Measurements from ENCODE around the gene CYSLTR1.
"Not testable (repeated sequence)": the region's sequence is repeated elsewhere in the genome, so short reads cannot be mapped to it uniquely, and the experiment has no call there.

CYSLTR1 gene, protein sequence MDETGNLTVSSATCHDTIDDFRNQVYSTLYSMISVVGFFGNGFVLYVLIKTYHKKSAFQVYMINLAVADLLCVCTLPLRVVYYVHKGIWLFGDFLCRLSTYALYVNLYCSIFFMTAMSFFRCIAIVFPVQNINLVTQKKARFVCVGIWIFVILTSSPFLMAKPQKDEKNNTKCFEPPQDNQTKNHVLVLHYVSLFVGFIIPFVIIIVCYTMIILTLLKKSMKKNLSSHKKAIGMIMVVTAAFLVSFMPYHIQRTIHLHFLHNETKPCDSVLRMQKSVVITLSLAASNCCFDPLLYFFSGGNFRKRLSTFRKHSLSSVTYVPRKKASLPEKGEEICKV

GRCh38 chrX:78327370-78328086, at the start of gene CYSLTR1:
Gene CYSLTR1 (minus strand): TSS chrX:78327611. CDS start chrX:78273746, 53,865 bp downstream.
- no peak for DNase-seq (ENCODE audit: low read depth, low spot score)

DNA sequence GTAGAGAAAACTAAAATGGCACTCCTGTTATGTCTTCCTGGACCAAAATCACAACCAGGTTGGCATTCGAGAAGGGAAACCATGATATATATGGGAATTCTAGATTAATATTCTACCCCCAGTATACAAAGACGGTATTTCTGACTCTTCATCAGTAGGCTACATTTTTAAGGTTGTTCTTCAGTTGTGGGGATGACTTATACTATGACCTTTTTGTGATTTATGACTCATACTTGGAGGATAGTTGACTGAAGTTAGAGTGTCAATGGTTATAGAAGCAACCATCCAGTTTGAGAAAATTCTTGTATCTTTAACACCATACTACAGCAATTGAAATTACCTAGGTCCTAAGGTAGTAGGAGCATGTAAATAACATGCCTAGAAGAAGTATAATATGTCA, 49.8 kb upstream of the CYSLTR1 start:
- DNase-seq (ENCODE audit: low read depth, low spot score), result no peak

- DNase-seq (ENCODE audit: low read depth, low spot score), result no peak
Observed at GRCh38 chrX:78375894-78376293, 48.5 kb upstream of the CYSLTR1 start.

DNA sequence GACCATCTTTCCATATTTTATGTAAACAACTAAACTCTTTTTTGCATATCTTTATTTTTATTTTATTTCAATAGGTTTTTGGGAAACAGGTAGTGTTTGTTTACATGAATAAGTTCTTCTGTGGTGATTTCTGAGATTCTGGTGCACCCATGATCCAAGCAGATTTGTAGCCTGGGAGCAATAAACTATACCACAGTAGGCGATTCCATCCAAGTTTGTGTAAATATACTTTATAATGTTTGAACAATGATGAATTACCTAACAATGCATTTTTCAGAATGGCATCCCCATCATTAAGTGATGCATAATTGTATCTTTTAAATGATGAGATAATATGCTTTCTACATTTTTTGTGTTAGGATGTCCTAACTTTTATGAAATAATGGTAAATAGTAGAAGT, 39.2 kb upstream of the CYSLTR1 start:
- no peak for DNase-seq (ENCODE audit: low read depth, low spot score)

- DNase-seq (ENCODE audit: low read depth, low spot score), result peak; percentile 73
Observed at GRCh38 chrX:78357342-78358055, 30.1 kb upstream of the CYSLTR1 start.

DNA sequence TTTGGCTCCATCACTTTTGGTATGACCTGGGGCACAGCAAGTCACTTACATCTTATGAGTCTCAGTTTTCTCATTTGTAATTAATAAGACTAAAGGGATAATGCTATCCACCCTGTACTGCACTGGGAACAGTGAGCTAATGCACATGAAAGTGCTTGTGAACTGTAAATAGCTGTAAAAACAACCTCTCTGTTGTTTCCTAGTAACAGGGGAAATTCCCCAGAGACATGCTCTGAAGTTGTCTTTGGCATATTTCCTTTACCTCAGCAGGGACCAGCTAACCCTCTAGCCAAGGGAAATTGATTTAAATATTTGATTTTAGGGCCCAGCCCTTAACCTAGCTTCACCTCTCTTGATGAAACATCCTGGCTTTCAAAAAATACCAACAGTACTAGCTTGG, 6.1 kb upstream of the CYSLTR1 start:
- DNase-seq (ENCODE audit: low read depth, low spot score), result no peak

DNA sequence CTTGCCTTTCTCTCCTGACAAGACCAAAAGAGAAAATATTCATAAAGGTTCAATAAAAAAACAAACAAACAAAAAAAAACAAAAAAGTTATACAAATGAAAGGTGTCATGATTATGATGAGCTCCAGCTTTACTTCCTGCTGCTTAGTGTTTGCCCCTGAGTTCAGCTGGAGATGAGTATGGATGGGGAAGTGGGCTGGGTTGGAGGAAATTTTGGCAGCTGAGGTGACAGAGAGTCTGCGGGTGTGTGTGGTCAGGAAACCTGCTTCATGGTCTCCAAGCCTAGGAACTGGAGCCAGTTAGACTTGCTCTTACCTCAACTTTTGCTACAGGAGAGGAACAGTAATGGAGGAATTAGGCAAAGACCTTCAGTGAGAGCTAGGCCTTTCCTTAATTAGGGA, 4.3 kb upstream of the CYSLTR1 start:
- DNase-seq (ENCODE audit: low read depth, low spot score), result no peak

- no peak for DNase-seq (ENCODE audit: low read depth, low spot score)
Observed at GRCh38 chrX:78330540-78330939, 3.1 kb upstream of the CYSLTR1 start.

DNA sequence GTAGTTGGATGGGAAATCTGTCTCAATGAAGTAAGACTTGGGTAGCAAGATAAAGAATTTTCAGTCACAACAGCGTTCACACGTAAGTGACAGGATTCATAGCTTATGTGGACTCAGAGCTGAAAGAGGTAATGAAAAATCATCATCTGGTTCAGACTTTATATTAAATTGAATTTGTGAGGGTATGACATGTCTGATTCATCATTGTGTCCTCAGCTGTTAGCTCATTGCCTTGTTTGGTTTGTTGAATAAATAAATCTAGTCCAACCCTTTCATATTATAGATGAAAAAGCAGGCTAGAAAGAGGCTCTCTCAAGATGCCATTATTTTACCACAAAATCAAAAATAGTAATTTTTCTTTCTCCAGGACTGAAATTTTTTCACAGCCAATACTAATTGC, 2.7 kb upstream of the CYSLTR1 start:
- DNase-seq (ENCODE audit: low read depth, low spot score), result no peak

- DNase-seq (ENCODE audit: low read depth, low spot score), result no peak
Observed at GRCh38 chrX:78329486-78329885, 2.1 kb upstream of the CYSLTR1 start.

GRCh38 chrX:78326401-78326800, 1.0 kb downstream of the CYSLTR1 start:
- no peak for DNase-seq (ENCODE audit: low read depth, low spot score)

DNA sequence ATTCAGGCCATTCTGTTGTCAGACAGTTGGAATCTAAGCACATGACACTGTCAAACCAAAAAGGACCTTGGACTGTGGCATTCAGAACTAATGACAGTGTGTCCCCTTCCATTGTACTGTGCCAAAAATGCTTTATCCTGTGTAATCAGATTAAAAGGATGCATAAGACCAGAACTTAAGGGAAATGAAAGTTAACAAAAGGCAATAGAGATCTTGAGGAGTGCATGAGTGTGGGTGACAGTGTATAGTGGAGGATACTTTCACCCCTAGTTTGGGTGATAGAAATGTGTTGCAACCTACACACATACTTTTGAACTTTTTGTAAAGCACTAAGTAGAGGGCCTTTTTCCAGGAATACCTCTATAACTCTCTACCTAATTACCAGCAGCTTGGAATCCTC, 4.5 kb downstream of the CYSLTR1 start:
- no peak for DNase-seq (ENCODE audit: low read depth, low spot score)

DNA sequence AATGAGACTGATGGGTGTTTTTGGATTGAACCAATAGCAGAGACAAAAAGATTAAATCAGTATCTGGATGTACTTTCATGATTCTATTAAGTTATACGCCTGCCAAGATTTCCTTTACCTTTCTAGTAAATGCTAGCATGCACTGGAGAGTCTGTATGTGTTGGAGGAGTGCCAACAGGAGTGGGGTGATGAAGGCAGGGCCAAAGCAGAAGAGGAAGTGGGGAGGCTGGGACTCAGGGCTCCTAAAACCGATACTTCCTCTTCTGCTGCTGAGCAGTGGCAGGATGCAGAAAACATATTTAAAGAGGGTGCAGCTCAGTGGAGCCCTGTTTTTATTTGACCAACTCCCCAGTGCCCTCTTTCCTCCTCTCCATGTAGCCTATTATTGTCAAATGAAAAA, 5.6 kb downstream of the CYSLTR1 start:
- no peak for DNase-seq (ENCODE audit: low read depth, low spot score)

- DNase-seq (ENCODE audit: low read depth, low spot score), result no peak
Observed at GRCh38 chrX:78316265-78316664, 11.1 kb downstream of the CYSLTR1 start.

GRCh38 chrX:78315745-78316144, 11.7 kb downstream of the CYSLTR1 start:
- no peak for DNase-seq (ENCODE audit: low read depth, low spot score)

GRCh38 chrX:78314561-78314960, 12.8 kb downstream of the CYSLTR1 start:
- DNase-seq (ENCODE audit: low read depth, low spot score), result peak; percentile 60

GRCh38 chrX:78313526-78313925, 13.9 kb downstream of the CYSLTR1 start:
- DNase-seq (ENCODE audit: low read depth, low spot score), result no peak

DNA sequence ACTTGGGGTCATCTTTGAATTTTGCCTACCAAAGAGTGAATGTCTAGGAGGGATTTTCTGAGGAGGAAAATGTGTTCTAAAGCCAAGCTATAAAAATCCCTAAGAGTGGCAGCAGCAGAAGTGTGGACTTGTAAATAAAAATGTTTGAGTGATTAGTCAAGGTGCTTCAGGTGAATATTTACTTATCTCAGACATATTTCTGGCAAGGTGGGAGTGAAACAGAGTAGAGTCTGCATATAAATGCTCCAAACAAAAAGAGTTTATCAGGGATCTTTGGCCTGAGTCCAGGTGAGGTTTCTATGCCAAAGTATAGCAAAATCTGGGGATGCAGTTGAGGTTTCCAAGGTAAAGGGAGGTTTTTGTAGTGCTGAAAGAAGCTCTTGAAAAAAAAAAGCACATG, 19.7 kb downstream of the CYSLTR1 start:
- DNase-seq (ENCODE audit: low read depth, low spot score), result no peak

- DNase-seq (ENCODE audit: low read depth, low spot score), result no peak
Observed at GRCh38 chrX:78303086-78303485, 24.3 kb downstream of the CYSLTR1 start.

GRCh38 chrX:78300933-78301332, 26.5 kb downstream of the CYSLTR1 start:
- DNase-seq (ENCODE audit: low read depth, low spot score), result not testable (repeated sequence)

DNA sequence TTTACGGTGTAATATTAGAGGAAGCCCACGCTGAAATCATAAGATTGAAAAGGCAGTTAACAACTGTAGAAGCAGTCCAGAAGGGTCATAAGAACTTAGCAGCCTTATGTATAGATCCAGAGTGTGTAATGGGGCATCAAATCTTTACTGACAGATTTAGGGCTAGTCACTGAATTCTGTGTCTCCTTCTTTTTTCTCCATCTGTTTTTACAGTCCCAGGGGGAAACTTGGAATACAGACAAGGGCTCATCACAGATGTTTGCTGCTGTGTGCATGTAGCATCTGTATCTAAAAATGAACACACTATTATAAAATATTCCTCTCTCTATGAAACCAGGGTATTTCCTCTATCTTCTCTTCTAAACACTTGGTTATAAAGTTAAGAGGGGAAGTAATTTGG, 43.9 kb downstream of the CYSLTR1 start:
- DNase-seq (ENCODE audit: low read depth, low spot score), result no peak

DNA sequence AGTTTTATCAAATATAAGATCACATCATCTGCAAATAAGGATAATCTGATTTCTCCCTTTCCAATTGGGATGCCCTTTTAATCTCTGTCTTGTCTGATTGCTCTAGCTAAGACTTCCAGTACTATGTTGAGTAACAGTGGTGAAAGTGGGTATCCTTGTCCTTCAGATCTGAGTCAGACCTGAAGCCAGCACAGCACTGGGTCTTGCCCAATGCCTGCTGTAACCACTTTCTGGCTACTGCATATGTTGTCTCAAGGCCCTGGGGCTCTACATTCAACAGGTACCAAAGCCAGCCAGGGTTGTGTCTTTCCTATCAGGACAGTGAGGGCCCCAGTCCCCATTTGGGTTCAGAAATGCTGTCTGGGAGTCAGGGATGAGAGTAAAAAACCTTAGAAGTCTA, 90.3 kb downstream of the CYSLTR1 start:
- DNase-seq (ENCODE audit: low read depth, low spot score), result no peak

DNA sequence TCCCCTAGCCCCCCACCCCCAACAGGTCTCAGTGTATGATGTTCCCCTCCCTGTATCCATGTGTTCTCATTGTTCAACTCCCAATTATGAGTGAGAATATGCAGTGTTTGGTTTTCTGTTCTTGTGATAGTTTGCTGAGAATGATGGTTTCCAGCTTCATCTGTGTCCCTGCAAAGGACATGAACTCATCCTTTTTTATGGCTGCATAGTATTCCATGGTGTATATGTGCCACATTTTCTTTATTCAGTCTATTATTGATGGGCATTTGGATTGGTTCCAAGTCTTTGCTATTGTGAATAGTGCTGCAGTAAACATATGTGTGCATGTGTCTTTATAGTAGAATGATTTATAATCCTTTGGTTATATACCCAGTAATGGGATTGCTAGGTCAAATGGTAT, 101.4 kb downstream of the CYSLTR1 start:
- not testable (repeated sequence) for DNase-seq (ENCODE audit: low read depth, low spot score)
